Glomerular visceral epithelial cell (primary cell): ENCODE results near the gene OPCML.

Source experiments
- DNase-seq: peaks from one replicate; pipeline ENCODE4 v3.0.0-alpha.2; 2016; ENCODE audit errors: extremely low spot score

The OPCML gene

GRCh38 chr11:133531971-133532651 is at the start of gene OPCML:
Gene OPCML (minus strand): TSS chr11:133532501.
- DNase-seq, result no peak

- no peak for DNase-seq
These were observed 48.8 kb upstream of the OPCML start for GRCh38 chr11:133581091-133581490.

- no peak for DNase-seq
These were observed 47.1 kb upstream of the OPCML start for GRCh38 chr11:133579165-133580031.

GRCh38 chr11:133577403-133577802 is 45.1 kb upstream of the OPCML start:
- DNase-seq, result no peak

GRCh38 chr11:133576351-133576750 is 44.0 kb upstream of the OPCML start:
- DNase-seq, result no peak

- no peak for DNase-seq
These were observed 40.8 kb upstream of the OPCML start for GRCh38 chr11:133573081-133573480.

GRCh38 chr11:133570376-133570775 is 38.1 kb upstream of the OPCML start:
- DNase-seq, result no peak

- no peak for DNase-seq
These were observed 31.3 kb upstream of the OPCML start for GRCh38 chr11:133563505-133564025.

GRCh38 chr11:133560472-133560855 is 28.2 kb upstream of the OPCML start:
- DNase-seq, result no peak

GRCh38 chr11:133559833-133560471 is 27.7 kb upstream of the OPCML start:
- DNase-seq, result no peak

GRCh38 chr11:133559382-133559781 is 27.1 kb upstream of the OPCML start:
- DNase-seq, result no peak

- no peak for DNase-seq
These were observed 22.7 kb upstream of the OPCML start for GRCh38 chr11:133555034-133555433.

GRCh38 chr11:133553885-133554740 is 21.8 kb upstream of the OPCML start:
- no peak for DNase-seq

- no peak for DNase-seq
These were observed 20.6 kb upstream of the OPCML start for GRCh38 chr11:133552938-133553337.

- DNase-seq, result no peak
These were observed 18.8 kb upstream of the OPCML start for GRCh38 chr11:133551064-133551463.

- DNase-seq, result no peak
These were observed 17.5 kb upstream of the OPCML start for GRCh38 chr11:133549826-133550225.

- DNase-seq, result no peak
These were observed 16.3 kb upstream of the OPCML start for GRCh38 chr11:133548641-133549040.

GRCh38 chr11:133547808-133548494 is 15.7 kb upstream of the OPCML start:
- no peak for DNase-seq

GRCh38 chr11:133545199-133545803 is 13.0 kb upstream of the OPCML start:
- DNase-seq, result no peak

- DNase-seq, result no peak
These were observed 9.4 kb upstream of the OPCML start for GRCh38 chr11:133541720-133542095.
